GM18870 (cell line): ENCODE results near the gene PLK4.
A peak's percentile ranks its signal among the peaks of the same experiment; 100 is the strongest.

ENCODE experiments used
- ATAC-seq: cut with Tn5 transposase; IDR thresholded peaks from one replicate; pipeline ENCODE4 v1.9.1; 2021; ENCODE audit warnings: moderate library complexity; ENCODE audit not compliant: unreplicated experiment

Gene PLK4

GRCh38 chr4:127880763-127881562, at the start of gene PLK4:
PLK4 (plus strand) TSS chr4:127880893; CDS start chr4:127881135, 242 bp downstream.
- peak; percentile 92 for ATAC-seq

GRCh38 chr4:127832585-127832984, 48.1 kb upstream of the PLK4 start:
- ATAC-seq, result peak; percentile 57

- no peak for ATAC-seq
Observed at GRCh38 chr4:127843704-127844600, 36.7 kb upstream of the PLK4 start.

GRCh38 chr4:127844601-127845116, 36.0 kb upstream of the PLK4 start:
- ATAC-seq, result no peak

GRCh38 chr4:127846061-127846460, 34.6 kb upstream of the PLK4 start:
- no peak for ATAC-seq

GRCh38 chr4:127846765-127847164, 33.9 kb upstream of the PLK4 start:
- no peak for ATAC-seq

GRCh38 chr4:127849505-127850234, 31.0 kb upstream of the PLK4 start:
- ATAC-seq, result no peak

GRCh38 chr4:127852661-127853060, 28.0 kb upstream of the PLK4 start:
- ATAC-seq, result no peak

GRCh38 chr4:127856196-127856812, 24.4 kb upstream of the PLK4 start:
- ATAC-seq, result peak; percentile 25

- ATAC-seq, result peak; percentile 86
Observed at GRCh38 chr4:127856813-127857447, 23.8 kb upstream of the PLK4 start.

GRCh38 chr4:127857641-127858040, 23.1 kb upstream of the PLK4 start:
- no peak for ATAC-seq

GRCh38 chr4:127868196-127868595, 12.5 kb upstream of the PLK4 start:
- no peak for ATAC-seq

GRCh38 chr4:127870281-127870680, 10.4 kb upstream of the PLK4 start:
- ATAC-seq, result no peak

- no peak for ATAC-seq
Observed at GRCh38 chr4:127870688-127871087, 10.0 kb upstream of the PLK4 start.

- ATAC-seq, result no peak
Observed at GRCh38 chr4:127875791-127876190, 4.9 kb upstream of the PLK4 start.

GRCh38 chr4:127881563-127881864, 821 bp downstream of the PLK4 start:
- ATAC-seq, result peak; percentile 40

GRCh38 chr4:127888559-127888958, 7.9 kb downstream of the PLK4 start:
- no peak for ATAC-seq

- no peak for ATAC-seq
Observed at GRCh38 chr4:127889903-127890302, 9.2 kb downstream of the PLK4 start.

- ATAC-seq, result no peak
Observed at GRCh38 chr4:127896069-127896468, 15.4 kb downstream of the PLK4 start.

- ATAC-seq, result no peak
Observed at GRCh38 chr4:127896528-127896927, 15.8 kb downstream of the PLK4 start.
